ENCODE results near the gene OSGEP.
"Not testable (repeated sequence)": the region's sequence is repeated elsewhere in the genome, so short reads cannot be mapped to it uniquely, and the experiment has no call there.

OSGEP gene

GRCh38 chr14:20469242-20469889 is 14.8 kb upstream of the OSGEP start, which contains the start of gene PNP:
Gene PNP, plus strand, starts transcription at chr14:20469406. Its CDS starts 119 bp downstream, at chr14:20469525.
- DNase-seq = peak; percentile 94

GRCh38 chr14:20468764-20469241 is 14.2 kb upstream of the OSGEP start:
- DNase-seq = no peak

GRCh38 chr14:20461225-20462141 is 6.9 kb upstream of the OSGEP start, which contains the start of gene PIP4P1:
Gene PIP4P1, minus strand, starts transcription at chr14:20461434. Its CDS starts 109 bp downstream, at chr14:20461325.
- peak; percentile 100 for DNase-seq

GRCh38 chr14:20460458-20461224 is 6.0 kb upstream of the OSGEP start:
- peak; percentile 79 for DNase-seq

- no peak for DNase-seq
These were observed 3.6 kb upstream of the OSGEP start for GRCh38 chr14:20458031-20458789.

GRCh38 chr14:20456971-20457370 is 2.4 kb upstream of the OSGEP start:
- no peak for DNase-seq

- no peak for DNase-seq
These were observed 1.0 kb upstream of the OSGEP start for GRCh38 chr14:20455355-20456300.

GRCh38 chr14:20452831-20453230 is 1.8 kb downstream of the OSGEP start:
- DNase-seq = not testable (repeated sequence)

GRCh38 chr14:20446889-20447288 is 7.7 kb downstream of the OSGEP start:
- DNase-seq = no peak

GRCh38 chr14:20443650-20444049 is 11.0 kb downstream of the OSGEP start:
- not testable (repeated sequence) for DNase-seq

- no peak for DNase-seq
These were observed 13.2 kb downstream of the OSGEP start for GRCh38 chr14:20441461-20441860.

- no peak for DNase-seq
These were observed 13.7 kb downstream of the OSGEP start for GRCh38 chr14:20440882-20441281.

- DNase-seq = no peak
These were observed 14.1 kb downstream of the OSGEP start for GRCh38 chr14:20440465-20440864.

GRCh38 chr14:20438664-20439063 is 15.9 kb downstream of the OSGEP start:
- no peak for DNase-seq

- no peak for DNase-seq
These were observed 18.3 kb downstream of the OSGEP start for GRCh38 chr14:20436363-20436755.

GRCh38 chr14:20435582-20436362 is 18.8 kb downstream of the OSGEP start, which contains the start of gene KLHL33:
Gene KLHL33, minus strand, starts transcription at chr14:20436166. Its CDS starts 355 bp downstream, at chr14:20435811.
- no peak for DNase-seq

GRCh38 chr14:20434701-20435581 is 19.7 kb downstream of the OSGEP start:
- no peak for DNase-seq

GRCh38 chr14:20429801-20430669 is 24.6 kb downstream of the OSGEP start:
- no peak for DNase-seq

All from CD4-positive, alpha-beta T cell treated with Interleukin-17A for 1 hour (primary cell).